Stimulated activated CD4-positive, alpha-beta T cell treated with anti-CD3 and anti-CD28 coated beads, Interleukin-1b, Interleukin-23, amount 100 ng/mL, for 4 hours (primary cell): ENCODE results near the gene PHIP.

Source experiments
- DNase-seq, 2 donors: peaks; one replicate each; pipeline ENCODE4 v3.0.0-alpha.2; 2020; ENCODE audit warnings: low read depth in 2 of 2

Gene PHIP

DNA sequence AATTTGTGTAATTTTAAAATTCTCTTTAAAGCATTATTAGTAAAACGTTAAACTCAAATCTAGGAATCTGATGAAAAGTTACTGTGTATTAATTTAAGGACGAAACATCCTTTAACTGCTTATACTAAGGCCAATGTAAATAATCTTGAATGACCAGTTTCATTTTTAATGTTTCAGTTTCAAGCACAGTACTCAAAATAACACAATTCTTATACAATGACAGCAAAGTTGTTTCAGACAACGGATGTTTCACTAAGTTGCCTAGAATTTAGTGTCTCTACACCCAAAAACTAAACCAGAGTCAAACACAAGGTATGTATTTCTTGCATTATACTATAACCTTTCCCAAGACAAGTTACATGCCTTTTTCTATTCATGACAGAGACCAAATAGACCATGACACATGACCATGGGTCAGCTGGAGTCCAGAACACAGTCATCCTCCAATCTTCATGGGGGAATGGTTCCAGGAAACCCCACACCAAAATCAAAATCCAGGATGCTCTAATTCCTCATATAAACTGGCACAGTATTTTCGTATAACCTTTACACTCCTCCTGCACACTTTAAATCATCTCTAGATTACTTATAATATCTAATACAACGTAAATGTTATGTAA, 7.7 kb downstream of the PHIP start:
- DNase-seq = no peak

DNA sequence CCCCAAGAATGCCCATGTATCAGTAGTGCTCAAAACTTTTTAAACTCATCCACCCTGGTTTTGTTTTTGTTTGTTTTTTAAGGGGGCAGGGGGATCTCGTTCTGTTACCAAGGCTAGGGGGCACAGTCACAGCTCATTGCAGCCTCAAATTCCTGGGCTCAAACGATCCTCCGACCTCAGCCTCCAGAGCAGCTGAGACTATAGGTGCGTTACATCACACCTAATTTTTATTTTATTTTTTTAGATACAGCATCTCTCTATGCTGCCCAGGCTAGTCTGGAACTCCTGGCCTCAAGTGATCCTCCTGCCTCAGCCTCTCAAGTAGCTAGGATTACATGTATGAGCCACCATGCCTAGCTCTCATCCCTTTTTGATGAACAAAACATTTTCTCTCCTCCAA, 11.2 kb downstream of the PHIP start:
- DNase-seq = no peak

DNA sequence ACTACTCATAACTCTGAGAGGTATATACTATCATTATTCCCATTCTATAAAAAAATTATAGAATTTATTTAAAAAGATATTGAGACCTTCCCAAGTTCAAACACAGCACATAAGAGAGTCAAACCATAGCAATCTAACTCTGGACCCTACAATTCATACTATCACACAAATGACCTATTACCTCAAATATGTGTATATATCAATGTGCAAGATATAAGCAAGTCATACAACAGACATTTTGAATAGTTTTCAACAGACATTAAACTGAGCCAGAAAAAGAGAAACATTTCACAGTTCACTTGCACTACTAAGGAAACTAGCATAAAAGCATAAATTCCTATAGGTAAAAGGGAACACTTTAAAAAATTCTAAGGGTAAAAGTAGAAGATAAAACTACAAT, 11.7 kb downstream of the PHIP start:
- no peak for DNase-seq

DNA sequence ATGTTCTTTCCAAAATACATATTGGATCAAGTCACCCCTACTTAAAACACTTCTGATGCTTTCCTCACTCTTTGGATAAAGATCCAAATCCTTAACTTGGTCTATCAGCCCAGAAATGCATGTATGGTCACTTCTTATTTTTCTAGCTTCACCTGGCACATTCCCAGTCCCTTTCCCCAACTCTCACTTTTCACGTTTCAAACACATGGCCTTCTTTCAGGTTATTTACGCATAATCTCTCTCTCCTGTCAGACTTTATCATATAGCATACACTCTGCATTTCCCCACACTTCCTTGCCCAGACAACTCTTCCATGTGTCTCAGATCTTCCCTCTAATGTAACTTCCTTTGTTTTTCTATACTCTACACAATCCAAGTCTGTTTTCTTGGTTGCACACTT, 12.8 kb downstream of the PHIP start:
- no peak for DNase-seq

DNA sequence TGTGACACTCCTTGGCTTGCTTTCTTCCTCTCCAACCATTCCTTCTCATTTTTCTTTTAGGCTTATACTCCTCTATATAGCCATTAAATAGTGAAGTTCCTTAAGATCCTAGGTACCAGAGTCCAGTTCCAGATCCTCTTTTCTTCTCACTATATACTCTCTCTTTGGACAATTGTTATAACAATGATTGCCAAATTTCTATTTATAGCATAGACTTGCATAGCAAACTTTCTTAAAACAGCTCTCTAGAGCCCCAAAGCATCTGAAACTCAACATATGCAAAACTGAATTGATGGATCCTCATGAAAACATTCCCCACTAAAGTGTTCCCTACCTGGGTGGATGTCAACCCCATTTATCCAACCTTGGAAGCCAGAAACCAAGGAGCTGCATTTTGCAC, 13.4 kb downstream of the PHIP start:
- DNase-seq = no peak

DNA sequence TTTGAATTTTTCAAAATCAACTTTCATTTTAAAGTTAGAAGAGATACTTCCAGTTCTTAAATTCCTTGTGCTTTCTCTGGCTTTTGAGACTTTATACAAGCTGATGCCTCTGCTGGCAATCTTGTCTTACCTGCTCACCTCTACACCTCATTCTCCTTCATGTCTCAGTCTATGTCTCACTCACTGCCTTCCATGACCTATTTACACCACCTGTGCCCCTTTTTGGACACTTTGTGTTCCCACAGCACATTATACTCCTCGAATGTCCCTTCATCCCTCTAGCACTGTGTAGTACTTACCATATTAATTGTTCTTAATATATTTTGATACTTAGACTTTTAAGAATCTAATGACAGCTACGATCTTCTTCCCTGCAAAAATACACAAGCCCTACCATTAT, 15.3 kb downstream of the PHIP start:
- DNase-seq = no peak

DNA sequence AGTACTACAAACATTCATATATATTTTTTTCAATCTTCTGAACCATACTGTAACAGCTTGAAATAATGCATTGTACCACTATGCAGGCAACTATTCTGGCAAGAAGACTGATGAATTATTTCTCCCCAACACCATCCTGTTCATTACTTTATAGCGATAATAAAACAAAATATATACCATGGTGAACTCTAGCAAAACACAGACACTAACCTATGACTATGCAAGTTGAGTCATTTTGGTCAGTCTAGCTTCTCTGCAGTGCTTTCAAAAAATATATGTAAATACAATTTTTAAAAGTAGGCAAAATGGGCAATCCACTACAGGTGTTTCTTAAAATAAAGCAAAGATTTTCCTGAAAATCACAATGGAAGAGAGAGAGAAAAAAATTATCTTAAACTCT, 20.3 kb downstream of the PHIP start:
- no peak for DNase-seq

DNA sequence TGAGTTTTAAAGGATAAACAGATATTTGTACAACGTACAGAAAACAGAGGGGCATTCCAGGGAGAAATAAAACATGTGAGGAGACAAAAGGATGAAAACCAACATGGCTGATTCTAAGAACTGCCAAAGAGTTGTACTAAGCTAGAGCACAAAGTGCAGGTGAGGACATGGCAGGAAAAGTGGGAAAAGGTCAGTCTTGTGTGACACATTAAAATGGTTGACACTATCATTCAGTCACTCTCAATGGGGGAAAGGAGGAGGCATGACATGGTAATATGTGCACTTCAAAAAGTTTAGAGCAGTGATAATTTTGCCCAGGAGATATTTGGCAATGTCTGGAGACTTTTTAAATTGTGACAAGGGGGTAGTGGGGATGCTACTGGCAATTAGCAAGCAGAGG, 21.8 kb downstream of the PHIP start:
- no peak for DNase-seq

DNA sequence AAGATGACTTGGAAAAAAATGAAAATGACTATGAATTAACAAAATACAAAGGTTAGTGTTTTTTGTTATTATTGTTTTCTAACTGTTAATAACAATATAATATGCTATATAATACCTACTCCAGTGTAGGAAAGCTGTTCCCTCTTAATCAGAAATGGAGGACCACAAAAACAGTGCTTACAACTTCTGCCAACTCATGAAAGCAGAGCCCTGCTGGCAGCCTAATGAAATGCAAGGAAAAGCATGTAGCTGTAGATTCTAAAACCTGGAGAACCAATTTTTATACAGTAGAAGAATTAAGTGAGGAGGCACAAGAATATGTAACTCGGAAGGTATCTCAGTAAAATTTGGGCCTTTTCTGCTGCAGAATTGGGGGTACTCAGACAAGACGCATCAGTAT, 29.4 kb downstream of the PHIP start:
- no peak for DNase-seq

DNA sequence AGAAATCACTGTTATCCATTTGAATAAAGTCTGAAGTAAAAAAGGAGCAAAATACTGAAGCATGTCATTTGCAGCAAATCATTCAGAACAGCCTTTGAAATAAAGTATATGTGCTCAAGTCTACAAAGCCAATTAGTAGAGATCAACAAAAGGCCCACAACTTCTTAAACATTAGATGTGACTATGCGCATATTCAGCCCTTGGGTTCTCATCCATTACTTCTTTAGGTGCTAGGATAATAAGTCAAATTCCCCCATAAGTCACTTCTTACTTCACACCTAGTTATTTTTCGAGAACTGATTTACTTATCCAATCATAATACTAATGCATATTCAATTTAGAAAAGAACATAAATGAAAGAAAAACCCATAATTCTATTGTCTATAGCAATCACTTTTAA, 31.0 kb downstream of the PHIP start:
- no peak for DNase-seq

DNA sequence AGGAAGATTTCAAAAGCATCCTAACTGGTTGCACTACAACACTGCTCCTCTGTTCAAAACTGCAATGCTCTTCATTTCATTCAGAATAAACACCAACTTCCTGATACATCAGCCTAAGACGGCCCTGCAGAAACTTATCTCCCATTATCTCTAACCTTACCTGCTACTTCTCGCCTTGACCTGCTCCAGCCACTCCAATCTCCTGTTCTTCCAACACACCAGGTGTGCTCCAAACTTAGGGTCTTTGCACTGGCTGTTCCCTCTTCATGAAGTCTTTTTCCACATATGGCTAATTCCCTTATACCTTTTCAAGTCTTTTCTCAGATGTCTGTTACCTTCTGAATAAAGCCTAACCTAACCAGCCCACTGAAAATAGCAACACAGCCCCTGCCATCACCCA, 32.1 kb downstream of the PHIP start:
- no peak for DNase-seq

DNA sequence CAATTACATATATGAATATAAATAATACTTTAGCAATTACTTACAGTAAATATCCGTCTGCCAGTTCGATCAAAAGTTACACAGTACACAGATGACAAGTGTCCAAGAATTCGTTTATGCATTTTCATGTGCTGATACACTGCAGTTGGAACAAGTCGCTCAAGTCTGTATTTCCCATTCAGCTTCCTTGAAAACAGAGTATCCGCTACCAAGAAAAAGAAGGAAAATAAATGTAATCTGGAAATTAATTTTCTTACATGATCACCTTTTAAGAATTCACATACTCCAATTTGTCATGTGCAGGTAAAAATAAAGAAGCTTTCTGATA, 35.3 kb downstream of the PHIP start:
- no peak for DNase-seq

DNA sequence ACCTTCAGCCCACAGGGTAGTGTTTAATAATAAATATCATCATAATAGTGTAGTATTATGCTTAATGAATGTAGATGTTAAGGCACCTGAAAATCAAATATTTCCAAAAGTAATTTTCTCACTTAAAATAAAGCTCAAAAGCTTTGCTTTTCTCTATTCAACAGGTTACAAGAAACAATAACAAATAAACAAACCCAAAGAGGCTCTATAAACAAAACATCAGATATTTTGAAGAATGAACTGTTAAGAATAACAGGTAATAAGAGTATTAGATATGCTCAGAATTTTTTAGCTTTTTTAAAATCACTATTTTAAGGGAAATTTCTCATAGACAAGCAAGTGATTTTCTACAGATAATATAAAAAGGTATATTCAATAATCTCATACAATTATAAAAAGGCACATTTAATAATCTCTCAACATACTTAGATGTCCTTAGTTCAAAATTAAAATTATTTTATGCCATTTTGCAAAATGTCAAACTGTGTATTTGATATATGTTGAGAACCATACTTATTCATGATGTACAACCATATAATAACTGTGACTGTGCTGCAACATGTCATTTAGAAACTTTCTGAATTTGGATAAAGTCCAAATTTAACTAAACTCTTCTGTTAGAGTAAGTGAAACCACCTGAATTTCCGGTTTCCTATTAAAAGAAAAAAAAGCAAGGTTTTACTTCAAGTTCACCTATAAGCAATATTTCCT, 35.8 kb downstream of the PHIP start:
- no peak for DNase-seq

DNA sequence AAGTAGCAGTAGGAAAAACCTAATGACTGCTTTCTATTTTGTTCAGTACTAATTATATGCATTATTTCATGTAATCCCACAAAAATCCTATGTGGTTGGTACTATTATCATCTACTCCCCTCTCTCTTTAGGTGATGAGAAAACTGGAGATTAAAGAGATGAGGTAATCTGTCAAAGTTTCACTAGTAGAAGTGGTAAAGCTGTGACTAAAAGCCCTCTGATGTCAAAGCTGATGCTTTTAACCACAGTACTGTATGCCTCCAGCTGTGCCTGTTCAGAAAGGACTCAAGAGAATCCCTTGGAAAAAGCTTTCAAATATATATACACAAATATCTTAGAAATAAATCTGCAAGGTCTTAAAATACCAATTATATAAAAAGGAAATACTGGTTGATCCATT, 38.0 kb downstream of the PHIP start:
- DNase-seq = no peak

DNA sequence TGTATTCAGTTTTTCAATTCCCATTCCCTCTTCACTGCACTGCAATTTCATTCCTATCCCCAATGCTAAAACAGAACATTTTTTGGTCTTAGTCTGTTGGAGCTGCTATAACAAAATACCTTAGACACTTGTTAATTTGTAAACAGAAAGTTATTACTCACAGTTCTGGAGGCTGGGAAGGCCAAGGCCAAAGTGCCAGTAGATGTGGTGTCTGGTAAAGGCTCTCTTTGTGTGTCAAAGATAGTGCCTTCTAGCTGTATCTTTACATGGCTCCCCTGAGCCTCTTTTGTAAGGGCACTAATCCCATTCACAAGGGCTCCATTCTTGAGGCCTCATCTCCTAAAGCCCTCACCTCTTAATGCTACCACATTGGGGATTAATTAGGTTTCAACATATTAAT, 40.0 kb downstream of the PHIP start:
- DNase-seq = no peak

DNA sequence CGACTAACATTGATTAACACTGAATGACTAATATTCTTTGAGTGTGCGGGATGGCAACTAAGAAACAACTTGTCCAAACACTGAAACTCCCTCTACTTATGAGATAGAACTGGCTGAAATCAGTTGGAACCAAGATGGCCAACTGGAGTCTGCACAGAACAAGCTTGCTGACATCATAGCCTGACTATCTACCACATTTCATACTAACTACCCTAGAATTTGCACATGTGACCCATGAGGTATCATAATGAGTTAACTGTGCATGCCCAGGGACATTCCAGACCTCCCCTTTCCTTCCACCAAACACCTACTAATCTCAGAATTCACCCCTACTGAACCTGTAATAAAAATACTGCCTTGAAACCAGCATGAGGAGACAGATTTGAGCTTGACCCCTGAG, 43.2 kb downstream of the PHIP start:
- no peak for DNase-seq

DNA sequence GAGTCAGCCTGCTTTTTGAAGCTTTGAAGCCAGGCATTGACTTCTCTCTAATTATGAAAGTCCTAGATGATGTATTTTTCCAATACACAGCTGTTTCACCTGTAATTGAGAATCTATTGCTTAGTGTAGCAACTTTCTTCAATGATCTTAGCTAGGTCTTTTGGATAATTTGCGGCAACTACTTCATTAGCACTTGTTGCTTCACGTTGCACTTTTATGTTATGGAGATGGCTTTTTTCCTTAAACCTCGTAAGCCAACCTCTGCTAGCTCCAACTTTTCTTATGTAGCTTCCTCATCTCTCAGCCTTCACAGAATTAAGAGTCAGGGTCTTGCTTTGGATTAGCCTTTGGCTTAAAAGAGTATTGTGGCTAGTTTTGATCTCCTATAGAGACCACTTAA, 44.8 kb downstream of the PHIP start:
- DNase-seq = no peak

DNA sequence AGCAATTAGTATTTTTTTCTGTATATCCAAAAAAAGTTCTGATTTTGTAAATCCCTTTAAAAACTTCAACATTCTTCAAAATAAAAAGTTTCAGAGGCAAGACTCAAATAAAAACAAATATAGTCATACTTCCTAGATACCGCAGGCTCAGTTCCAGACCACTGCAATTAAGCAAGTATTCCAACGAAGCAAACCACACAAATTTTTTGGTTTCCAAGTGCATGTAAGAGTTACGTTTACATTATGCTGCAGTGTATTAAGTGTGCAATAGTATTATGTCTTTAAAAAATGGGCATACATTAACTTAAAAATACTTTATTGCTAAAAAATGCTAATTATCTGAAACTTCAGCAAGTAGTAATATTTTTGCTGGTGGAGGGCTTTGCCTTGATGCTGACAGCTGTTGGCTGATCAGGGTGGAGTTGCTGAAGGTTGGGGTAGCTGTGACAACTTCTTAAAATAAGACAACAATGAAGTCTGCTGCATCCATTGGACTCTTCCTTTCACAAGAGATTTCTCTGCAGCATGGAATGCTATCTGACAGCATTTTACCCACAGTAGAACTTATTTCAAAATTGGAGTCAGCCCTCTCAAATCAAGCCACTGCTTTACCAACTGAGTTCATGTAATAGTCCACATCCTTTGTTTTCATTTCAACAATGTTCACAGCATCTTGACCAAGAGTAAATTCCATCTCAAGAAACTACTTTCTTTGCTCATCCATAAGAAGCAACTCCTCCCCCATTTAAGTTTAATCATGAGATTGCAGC, 46.0 kb downstream of the PHIP start:
- no peak for DNase-seq

DNA sequence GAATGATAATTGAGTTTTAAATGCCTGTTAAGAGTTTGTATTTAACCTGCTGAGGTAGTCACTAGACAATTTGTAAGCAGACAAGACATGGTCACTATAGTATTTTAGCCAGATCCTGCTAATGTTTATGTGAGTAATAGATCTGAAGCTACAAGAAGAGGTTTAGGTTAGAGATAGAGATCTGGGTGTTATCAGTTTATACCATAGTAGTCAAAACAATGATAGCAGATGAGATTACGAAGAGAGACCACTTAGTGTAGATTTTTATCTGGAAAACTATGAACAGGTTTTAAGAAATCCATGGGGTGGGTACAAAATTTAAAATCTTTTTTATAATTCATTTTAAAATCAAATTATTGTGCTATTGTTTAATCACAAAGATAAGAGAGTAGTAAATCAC, 47.5 kb downstream of the PHIP start:
- no peak for DNase-seq

DNA sequence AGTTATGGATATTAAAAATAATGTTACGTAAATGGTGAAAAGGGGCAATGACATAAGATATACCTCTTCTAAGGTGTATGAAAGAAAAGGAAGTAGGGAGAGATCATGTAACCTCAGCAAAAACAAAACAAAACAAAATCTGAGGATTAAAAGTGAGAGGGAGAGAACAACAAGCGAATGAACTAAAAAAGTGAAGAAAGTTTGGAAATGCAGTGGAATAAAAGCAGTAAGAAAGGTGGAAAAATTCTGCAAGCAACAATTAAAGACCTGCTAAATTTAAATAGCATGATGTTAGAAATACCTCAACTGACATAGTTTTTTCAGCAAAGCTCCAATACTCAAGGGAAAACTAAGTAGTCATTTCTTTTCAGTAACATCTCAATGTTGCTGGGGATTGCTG, 48.0 kb downstream of the PHIP start:
- no peak for DNase-seq

DNA sequence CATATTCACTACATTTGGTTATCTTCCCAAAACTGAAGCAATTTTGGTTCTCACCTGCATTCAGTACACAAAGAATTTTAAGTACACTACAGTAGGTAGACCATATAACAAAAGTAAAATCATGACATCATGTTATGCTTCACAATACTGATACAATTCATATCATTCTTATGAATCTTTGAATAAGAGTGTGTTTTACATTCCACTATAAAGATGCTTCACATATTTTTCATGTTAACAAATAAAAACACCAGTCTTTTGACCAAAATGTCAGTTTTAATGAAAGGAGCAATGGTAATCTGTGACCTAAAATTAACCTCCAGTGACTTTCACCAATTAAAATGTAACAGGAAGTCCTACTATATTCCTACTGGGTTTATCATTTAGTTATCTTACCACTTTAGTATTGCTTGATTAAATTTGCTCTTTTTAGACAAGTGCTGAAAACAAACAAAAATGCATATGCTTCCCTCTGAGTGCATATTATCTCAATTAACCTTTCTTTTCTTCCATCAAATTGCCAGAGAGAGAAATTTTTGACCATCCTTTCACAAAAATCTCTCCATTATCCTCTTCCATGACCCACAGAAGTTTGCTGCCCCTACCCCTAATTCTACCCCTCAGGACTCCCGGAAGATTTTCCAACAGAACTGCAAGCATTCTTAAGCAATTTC, 49.3 kb downstream of the PHIP start:
- DNase-seq = no peak

DNA sequence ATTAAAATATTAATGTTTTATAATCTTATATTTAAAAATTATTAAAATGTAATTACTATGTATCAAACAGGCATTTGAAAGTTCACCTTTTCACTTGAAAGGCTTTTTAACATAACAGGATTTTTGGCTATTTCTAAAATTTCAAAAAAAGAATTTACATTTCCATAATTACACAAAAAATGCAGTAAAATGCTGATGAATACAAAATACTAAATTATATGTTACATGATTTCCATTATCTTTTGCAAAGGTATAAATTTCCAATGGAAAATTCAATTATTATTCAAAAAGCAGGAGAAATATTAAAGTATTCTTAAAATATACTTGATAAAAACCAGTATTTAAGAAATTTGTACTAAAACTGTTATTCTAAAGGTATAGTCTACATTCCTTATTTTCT, 66.1 kb downstream of the PHIP start:
- DNase-seq = no peak

DNA sequence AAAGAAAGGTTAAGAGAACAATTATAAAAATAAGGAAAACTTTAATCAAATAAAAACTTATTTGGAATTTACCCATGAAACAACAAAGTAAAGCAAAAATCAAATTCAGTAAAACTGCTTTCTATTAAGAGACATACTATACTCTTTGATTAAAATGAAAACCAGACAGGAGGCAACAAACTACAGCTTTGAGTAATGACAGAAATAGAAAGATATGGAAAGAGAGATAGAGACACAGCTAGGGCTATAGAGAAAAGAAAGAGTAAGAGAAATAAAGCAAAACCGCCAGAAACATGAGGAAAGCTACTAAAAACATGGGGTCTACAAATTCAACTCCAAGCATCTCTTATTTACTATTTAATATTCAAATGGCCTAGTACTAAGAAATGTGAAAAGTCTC, 67.6 kb downstream of the PHIP start:
- no peak for DNase-seq
